Measurements from ENCODE around the gene PIAS2.

PIAS2 gene

DNA sequence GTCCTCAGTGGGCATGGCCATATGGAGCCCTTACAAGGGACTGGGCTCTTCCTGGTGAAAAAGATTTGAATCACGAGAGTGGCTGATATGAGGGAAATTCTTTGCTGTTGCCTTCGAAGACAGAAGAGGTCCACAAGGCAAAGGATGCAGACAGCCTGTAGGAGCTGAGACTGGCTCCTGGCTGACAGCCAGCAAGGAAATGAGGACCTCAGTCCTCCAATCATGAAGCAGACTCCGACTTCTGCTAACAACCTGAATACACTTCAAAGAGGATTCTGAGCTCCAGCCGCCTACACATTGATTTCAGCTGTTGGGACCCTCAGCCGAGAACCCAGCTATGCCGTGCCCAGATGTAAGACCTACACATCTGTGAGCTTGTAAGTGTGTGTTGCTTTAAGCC, 157.4 kb downstream of the PIAS2 start:
- DNase-seq (ENCODE audit: low read depth) = no peak

DNA sequence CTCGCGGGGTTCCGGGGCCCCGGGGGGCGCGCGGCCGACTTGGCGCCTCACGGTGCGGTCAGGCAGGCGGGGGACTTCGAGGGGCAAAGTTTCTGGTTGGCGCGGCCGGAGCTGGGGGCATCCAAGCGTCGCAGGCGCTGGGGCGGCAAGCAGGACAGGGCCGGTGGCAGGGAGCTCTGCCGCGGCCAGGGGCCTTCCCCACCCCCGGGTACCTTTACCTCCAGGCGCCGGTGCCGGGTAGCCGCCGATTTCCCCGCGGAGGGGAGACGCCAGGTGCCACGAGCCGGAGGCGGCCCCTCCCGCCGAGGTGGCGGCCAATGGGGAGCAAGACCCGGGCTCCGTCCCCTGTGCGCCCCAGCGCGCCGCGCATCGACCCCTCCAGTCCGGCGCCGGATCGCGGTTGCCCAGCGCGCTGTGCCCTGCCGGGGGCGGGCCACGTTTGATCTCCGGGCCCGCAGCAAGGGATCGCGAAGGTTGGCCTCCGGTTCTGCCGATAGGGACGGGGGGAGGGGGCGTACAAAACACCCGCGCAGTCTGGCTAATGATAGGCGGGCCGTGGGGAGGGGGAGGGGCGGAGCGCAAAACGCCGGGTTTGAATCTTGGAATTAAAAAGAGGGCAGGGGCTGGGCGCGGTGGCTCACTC, 160.6 kb downstream of the PIAS2 start, which contains the start of gene ST8SIA5:
Gene ST8SIA5, minus strand, starts transcription at position 495 of the 643 bp plus-strand sequence. CDS start 545 bp downstream, outside the sequence.
- DNase-seq (ENCODE audit: low read depth) = no peak

DNA sequence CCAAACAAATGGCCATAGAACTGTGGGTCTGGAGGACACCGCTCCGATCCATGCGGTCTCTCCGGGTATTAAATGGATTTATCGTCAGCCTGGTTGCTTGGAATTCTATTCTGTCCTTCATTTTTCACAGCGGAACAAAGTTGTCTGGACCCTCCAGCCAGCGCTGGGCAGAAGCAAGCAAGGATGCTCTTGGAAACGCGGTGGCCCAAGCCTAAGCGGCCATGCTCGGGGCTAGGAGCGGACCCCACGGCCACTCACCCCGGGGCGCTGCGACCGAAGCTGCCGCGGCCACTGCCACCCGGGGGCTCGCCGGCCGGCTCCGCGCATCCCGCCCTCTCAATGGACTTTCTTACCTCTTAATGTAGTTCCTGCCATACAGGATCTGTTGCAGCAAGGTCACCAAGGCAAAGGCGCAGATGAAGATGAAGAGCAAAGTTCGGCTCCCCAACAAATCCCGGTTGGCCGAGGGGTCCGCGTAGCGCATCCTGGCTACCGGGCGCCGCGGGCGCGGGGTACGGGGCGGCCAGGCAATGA, 161.2 kb downstream of the PIAS2 start:
- DNase-seq (ENCODE audit: low read depth) = no peak

DNA sequence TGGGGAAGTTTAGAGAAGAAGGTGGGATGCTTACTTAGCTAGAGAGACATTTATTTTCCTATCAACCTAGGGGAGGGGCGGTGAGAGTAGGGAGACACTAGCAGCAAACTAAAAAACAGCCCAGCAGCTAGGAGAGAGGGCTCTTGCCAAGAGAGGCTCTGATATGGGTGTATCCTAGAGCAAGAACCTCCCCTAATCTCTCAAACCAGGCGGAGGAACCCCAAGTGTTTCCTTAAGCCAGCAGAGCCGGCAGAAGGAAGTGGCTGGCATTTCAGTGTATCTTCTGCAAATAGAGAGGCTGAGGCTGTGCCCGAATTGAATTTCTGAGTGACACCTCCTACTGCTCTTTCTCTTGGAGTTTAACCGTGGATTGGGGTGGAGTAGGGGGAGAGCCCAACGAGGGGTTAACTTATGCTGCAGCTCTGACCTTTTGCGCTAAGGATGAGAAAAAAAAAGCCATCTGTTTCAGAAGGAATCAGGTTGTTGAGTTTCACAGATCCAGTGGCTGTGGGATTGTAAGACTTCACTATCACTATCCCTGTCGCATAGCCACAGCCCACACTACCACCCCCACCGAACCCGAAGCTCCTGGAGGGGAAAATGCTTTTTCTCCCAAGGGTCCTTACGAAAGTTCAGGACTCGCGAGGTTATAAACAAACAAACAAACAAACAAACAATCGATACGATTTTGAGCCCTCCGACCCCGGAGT, 161.8 kb downstream of the PIAS2 start:
- no peak for DNase-seq (ENCODE audit: low read depth)

DNA sequence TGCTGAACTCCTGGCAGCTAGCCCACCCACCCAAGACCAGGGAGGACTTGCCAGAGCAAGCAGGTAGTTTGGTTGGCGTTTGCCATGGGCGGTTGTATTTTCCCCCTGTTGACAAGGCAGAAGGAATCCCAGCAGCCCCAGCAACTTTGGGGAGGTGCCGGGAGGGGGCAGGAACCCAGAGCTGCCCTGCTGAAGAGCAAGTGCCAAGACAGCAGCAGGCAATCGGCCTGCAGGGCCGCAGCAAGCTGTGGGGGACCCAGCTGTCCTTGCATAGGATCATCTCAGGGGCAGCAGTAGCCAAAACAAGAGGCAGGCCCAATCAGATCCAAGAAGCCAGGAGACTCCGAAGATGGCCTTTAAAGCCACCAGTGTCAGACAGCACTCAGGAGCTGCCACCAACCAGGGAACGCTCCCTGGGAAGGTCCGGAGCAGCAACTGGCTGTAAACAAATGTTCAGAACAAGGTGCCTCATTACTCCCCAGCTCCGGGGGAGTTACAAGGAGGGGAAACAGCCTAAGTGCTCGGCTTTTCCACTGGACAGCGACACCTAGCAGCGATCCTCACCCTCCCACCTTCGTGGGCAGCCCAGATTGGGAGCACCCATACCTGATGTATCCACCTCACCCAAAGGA, 162.5 kb downstream of the PIAS2 start:
- DNase-seq (ENCODE audit: low read depth) = no peak

DNA sequence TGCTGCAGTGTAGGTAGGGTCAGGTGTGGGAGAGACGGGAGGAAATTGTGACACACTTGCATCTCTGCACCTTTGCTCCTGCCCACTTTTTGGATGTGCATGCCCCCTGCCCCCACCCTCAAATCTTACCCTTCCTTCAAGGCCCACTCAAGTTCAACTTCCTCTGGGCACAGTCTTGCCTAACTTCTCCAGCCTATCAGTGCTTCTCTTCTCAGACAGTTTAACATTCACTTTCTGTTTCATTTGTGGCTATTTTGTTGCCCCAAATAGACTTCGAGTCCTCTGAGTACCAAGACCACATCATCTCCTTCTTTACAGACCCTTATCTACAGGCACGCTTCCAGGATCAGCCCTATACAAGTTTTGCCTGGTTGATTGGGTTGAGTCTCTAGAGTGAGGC, 163.1 kb downstream of the PIAS2 start:
- no peak for DNase-seq (ENCODE audit: low read depth)

All from fibroblast of gingiva (primary cell).